A172 (cell line): ENCODE data around the gene ADPRS. TPM values are rescaled to one million over a fixed set of nuclear protein-coding genes. Genes with fewer than 3 reads are reported as not detected.

Experiments used
- DNase-seq: peaks from one replicate; pipeline ENCODE4 v3.0.0-alpha.2; 2015; ENCODE audit warnings: low spot score
- total RNA-seq: library from RNA; depleted of rRNA; stranded (reverse); fragments of >200 nt; shearing (Covaris generic); gene quantifications from 2 replicates; pipeline ENCODE4 v1.2.3, GENCODE V29; 2014

Gene ADPRS
- total RNA-seq, 1 experiment from 2014 or later, result 45.8 TPM

- no peak for DNase-seq
Measured at GRCh38 chr1:36087233-36088123, 1.2 kb upstream of the ADPRS start.

GRCh38 chr1:36088265-36088576 is 471 bp upstream of the ADPRS start:
- no peak for DNase-seq

GRCh38 chr1:36089393-36090121 is 865 bp downstream of the ADPRS start:
- DNase-seq, result peak; percentile 10

- no peak for DNase-seq
Measured at GRCh38 chr1:36091141-36091540, 2.4 kb downstream of the ADPRS start.

DNA sequence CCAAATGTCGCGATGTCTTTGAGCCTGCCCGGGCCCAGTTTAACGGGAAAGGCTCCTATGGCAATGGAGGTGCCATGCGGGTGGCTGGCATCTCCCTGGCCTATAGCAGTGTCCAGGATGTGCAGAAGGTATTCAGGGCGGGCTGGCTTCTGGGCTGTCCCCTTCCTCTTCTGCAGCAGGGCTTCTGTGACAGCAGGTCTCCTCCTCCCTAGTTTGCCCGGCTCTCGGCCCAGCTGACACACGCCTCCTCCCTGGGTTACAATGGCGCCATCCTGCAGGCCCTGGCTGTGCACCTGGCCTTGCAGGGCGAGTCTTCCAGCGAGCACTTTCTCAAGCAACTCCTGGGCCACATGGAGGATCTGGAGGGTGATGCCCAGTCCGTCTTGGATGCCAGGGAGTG is 3.0 kb downstream of the ADPRS start:
- DNase-seq, result no peak

DNA sequence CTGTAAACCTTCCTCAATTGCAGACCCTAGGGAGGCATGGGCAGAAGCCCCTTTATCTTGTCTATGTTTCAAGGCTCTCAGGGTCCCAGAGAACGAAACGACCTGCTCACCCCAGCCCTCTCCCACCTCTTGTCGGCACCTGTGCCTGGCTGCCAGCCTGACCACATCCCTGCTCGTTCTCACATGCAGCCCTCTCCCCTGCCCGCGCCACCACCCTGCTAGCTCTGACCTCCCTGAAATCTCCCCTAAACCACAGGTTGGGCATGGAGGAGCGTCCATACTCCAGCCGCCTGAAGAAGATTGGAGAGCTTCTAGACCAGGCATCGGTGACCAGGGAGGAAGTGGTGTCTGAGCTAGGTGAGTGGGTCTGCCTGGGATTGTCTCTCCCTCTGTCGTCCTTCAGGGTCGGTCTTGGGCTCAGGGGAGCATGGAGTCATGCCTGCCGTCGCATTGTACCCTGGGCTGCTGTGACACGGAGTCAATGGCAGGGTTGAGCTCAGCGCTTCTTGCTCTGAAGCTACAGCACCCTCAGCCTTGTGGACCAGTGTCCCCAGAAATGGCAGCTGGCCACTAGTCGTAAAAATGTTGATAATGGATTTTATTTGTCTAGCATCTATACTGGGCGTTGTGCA is 3.6 kb downstream of the ADPRS start:
- DNase-seq, result no peak

DNA sequence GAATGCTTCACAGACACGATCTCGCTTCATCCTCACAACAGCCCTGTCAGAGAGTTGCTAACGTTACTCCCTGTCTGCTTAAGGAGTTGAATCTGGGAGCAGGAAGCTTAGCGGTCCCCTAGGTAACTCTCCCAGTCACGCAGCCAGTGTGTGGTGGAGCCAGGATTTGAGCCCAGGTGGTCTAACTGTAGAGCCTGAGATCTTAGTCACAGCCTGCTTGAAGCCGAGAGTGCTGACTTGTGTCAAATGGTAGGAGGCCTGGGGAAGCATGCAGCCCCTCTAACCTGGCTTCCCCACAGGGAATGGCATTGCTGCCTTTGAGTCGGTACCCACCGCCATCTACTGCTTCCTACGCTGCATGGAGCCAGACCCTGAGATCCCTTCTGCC is 4.1 kb downstream of the ADPRS start:
- DNase-seq, result no peak

DNA sequence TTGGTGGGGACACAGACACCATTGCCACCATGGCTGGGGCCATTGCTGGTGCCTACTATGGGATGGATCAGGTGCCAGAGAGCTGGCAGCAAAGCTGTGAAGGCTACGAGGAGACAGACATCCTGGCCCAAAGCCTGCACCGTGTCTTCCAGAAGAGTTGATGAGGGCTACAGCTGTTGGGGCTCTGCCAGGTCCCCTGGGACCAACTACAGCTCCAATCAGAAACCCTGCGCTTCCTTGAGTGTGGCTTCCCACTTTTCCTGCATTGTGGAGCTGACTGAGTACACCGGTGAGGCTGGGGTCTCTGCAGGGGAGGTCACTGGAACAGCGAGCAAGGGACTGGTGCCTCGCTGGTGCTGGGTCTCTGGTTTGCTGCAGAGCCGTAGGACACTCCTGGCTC is 4.5 kb downstream of the ADPRS start:
- DNase-seq, result no peak

- DNase-seq, result no peak
Measured at GRCh38 chr1:36093929-36094328, 5.2 kb downstream of the ADPRS start.

GRCh38 chr1:36094621-36095061 is 5.9 kb downstream of the ADPRS start:
- no peak for DNase-seq

- DNase-seq, result no peak
Measured at GRCh38 chr1:36095760-36096405, 7.2 kb downstream of the ADPRS start.

DNA sequence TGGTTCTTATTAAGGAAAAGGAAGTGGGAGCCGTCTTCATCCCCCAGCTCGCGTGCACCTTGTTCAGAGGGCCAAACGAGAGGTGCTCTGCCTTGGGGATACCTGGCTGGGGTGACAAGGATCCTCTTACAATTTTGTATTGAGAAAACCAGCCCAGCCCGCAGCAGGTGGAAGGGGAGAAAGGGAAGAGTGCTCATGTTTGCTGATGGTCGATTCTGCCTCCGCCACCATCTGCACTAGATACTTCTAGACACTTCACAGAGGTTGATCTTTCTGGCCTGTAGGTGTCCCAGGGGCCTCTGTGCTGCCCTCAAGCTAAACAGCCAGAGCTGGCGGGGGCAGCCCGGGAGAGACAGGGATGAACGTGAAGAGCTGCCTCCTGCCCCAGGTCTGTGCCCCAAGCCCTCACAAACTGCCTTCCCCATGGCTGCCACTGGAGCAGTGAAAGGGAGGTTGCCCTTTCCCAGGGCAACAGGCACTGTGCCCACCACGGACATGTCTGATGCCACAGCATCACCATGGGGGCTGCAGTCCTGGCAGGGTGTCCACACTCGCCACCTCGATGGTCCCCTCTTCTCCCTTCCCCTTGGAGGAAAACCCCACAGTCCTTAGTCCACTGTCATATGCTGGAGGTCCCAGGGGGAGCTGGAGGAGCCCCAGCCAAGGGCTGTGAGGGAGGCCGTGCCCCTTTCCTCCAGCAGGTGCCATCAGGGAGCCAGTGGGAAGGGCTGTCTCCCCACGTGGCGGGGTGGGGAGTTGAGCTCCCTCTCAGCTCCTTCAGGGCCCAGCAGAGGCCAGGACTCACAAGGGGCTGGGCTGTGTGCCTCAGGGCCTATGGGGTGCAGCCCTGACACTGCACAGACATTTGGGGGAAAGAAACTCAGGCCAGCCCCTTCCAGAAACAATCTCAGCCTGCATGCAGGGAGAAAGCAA is 8.1 kb downstream of the ADPRS start:
- DNase-seq, result peak; percentile 21

- no peak for DNase-seq
Measured at GRCh38 chr1:36097693-36098585, 9.2 kb downstream of the ADPRS start.

DNA sequence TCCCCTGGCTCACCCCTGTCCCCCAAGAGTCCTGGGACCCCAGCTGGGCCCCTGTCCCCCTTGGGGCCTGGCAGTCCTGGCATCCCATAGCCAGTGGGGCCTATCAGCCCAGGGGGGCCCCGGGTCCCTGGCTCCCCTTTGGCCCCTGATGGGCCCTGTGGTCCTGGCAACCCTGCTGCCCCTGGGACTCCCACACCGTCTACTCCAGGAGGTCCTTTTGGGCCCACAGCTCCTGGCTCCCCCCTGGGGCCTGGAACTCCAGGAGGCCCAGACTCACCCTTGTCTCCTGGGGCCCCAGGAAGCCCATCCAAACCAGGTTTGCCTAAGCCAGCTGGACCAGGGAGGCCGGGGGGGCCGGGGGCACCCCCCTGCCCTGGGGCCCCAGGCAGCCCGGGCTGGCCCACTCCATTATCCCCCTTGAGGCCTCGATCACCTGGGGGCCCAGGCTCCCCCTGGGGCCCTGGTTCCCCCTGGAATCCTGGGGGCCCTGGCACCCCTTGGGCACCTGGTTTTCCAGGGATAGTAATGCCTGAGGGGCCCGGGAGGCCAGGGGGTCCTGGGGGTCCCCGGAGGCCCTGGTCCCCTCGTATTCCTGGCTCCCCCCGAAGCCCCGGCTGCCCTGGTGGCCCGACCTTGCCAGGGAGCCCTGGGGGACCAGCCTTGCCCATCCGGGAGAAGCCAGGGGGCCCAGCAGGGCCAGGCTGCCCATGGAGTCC is 10.1 kb downstream of the ADPRS start:
- DNase-seq, result no peak

DNA sequence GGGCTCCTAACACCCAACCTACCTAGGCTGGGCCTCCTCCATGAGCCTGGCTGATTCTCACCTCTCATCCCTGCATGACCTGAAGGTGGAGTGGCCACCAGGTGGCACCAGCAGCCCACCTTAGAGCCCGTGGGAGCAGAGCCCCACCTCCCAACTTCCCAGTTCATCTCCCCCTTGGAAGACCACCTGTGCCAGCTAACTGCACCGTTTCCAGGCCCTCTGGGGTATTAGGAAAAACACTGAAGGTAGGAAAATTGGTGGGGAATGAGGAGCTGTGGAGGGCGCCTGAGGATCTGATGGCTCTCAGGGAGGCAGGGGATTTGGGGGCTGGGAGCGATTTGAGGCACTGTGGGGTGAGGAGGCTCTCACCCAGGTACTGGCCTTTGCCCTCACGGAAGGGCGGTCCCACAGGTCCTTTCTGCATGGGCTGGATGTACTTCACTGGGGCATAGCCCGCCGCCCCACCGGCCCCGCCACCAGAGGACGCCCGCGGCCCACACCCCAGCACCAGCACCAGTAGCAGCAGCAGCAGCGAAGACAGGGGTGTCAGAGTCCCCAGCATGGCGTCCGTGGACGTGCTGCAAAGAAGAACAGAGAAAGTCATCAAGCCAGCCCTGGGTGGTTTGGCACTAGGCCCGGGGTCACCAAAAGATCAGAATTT is 11.1 kb downstream of the ADPRS start:
- peak; percentile 57 for DNase-seq

DNA sequence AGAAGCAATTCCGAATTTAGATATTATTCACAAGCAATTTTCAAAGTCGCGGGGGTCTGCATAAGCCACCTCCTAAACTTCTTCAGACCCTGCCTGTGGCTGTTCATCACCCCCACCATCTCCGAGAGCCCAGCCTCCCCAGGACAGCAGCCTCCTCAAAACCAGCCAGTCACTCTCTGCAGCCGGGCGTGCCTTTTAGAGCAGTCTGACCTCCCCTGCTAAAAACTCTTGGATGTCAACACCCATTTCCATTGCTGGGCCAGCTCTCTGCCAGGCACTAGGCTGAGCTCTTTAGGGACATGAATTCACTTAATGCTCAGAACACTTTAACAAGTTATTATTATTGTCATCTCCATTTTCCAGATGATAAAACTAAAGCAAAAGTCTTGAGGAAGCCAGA is 11.7 kb downstream of the ADPRS start:
- no peak for DNase-seq

GRCh38 chr1:36101546-36101945 is 12.9 kb downstream of the ADPRS start:
- no peak for DNase-seq

GRCh38 chr1:36106269-36106668 is 17.6 kb downstream of the ADPRS start:
- no peak for DNase-seq

GRCh38 chr1:36107394-36107793 is 18.7 kb downstream of the ADPRS start:
- DNase-seq, result no peak
